ES-I3 (cell line): ENCODE results near the gene ZNF524.

ENCODE experiments used
- H3K36me3 ChIP-seq: 2 replicates; pipeline ENCODE4 v1.6.1; 2013; ENCODE audit warnings: mild to moderate bottlenecking, low read length, control low read depth, moderate library complexity; ENCODE audit not compliant: insufficient read depth
- H3K4me1 ChIP-seq: 2 replicates; pipeline ENCODE4 v1.6.1; 2013; ENCODE audit warnings: mild to moderate bottlenecking, control low read depth, low read length; ENCODE audit not compliant: insufficient read depth
- H3K9ac ChIP-seq: 2 replicates; pipeline ENCODE4 v1.6.1; 2013; ENCODE audit warnings: low read depth, mild to moderate bottlenecking, low read length, moderate library complexity
- H3K9me3 ChIP-seq: 2 replicates; pipeline ENCODE4 v1.6.1; 2013; ENCODE audit warnings: mild to moderate bottlenecking, low read length, moderate library complexity; ENCODE audit not compliant: control insufficient read depth, insufficient read depth

ZNF524 gene

DNA sequence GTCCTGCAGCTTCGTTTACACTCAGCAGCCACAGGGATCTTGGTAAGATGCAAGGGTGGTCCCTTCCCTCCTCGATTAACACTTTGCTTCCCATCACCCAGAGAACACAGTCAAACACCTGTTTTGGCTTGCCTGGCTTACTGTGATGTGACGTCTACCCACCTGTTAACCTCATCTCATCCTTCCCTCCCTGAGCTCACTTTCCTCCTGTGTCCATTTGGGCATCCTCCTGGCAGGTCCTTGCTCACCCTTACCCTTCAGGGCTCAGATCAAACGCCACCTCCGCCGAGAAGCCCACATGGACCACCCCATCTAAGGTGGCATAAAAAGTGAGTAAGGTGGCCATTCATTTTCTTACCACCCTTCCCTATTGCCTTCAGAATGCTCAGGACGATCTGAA is 10.0 kb upstream of the ZNF524 start:
- H3K4me1 ChIP-seq = peaks cover 13% of the 10 kb centered on the region; the same call in 1 of the 2 replicates
- H3K9me3 ChIP-seq = no peaks in the 10 kb centered on the region
- no peaks in the 10 kb centered on the region for H3K36me3 ChIP-seq
- H3K9ac ChIP-seq = no peak overlapping the region; the same call in 1 of the 2 replicates

GRCh38 chr19:55590617-55591016 is 9.5 kb upstream of the ZNF524 start:
- Histone ChIP-seq H3K9me3 (no peaks in the 10 kb centered on the region), H3K36me3 (no peaks in the 10 kb centered on the region)

DNA sequence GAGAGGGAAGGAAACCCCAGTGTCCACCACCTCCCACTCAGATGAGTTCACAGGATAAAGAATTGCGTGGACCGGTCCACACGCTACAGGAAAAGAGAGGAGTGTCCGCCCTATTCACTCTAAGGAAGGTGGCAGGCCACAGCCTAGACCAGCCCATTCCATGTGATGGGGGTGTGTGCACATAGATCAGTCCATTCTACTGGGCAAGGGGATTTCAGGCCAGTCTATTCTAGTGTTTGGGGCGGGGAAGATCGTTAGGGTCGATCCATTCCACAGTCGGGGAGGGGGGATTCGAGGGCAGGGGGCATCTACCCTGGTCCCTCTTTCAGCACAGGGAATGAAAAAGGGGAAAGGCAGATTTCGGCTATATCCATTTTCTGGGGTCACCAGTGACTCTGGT is 8.5 kb upstream of the ZNF524 start:
- Histone ChIP-seq H3K4me1 (peaks cover 13% of the 10 kb centered on the region; the same call in 1 of the 2 replicates), H3K9me3 (no peaks in the 10 kb centered on the region), H3K9ac (no peak overlapping the region), H3K36me3 (no peaks in the 10 kb centered on the region)

More at GRCh38 chr19:55590617-55591016, 9.5 kb upstream of the ZNF524 start:
- H3K9ac ChIP-seq = no peak overlapping the region
- H3K4me1 ChIP-seq = peaks cover 13% of the 10 kb centered on the region; the same call in 1 of the 2 replicates

DNA sequence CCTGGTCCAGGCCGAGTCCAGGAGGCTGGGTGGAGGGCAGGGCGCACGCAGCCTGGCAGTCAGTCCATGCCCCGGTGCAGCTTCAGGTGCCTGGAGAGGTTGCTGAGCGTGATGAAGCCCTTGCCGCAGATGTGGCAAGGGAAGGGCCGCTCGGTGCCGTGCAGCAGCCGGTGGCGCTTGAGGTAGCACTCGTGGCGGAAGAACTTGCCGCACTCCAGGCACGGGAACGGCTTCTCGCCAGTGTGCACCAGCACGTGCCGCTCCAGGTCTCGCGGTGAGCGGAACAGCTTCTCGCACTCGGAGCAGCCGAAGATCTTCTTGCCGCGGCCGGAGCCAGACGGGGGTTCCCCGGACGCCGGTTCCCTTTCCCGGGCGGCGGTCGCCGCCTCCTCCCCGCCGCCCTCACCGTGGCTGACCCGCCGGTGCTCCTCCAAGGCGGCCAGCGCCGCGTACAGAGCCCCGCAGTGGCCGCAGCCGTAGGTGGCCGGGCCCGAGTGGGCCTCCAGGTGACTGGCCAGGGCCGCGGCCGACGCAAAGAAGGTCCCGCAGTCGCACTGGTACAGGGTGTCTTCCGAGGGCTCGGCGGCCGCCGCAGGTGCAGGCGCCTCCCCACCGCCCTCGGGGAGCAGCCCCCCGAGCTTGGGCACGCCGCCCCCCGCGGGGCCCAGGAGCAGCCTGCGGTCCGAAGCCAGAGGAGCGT is 7.5 kb upstream of the ZNF524 start:
- no peak overlapping the region for H3K9ac ChIP-seq

GRCh38 chr19:55593096-55593772 is 6.9 kb upstream of the ZNF524 start:
- peaks cover 14% of the 10 kb centered on the region; the same call in 1 of the 2 replicates for H3K4me1 ChIP-seq

More for the DNA sequence above, 7.5 kb upstream of the ZNF524 start:
- Histone ChIP-seq H3K9me3 (no peaks in the 10 kb centered on the region), H3K36me3 (no peaks in the 10 kb centered on the region), H3K4me1 (peaks cover 13% of the 10 kb centered on the region; the same call in 1 of the 2 replicates)

DNA sequence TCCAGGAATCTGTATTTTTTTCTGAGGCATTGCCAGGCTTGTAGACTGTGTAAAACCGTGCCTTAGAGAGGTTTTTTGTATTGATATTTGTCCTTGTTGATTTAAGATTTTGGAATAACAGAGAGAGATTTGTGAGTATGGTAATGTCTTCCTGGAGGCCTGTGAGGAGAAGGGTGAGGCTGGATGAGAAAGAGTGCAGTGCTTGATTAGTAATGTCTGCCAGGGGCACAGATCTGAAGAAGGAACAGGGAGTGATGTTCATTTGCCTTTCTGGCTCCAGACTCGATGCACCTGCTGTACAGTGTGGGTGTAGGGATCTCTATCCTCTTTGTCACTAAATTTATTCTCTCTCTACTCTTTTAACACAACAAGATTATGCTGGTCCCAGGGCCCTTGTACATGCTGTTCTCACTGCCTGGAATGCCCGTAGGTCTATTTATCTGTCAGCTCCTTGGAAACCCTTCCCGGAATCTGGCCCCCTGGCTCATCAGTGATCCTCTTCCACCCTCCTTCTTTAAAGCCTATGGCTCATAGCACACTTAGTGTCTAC is 5.0 kb upstream of the ZNF524 start:
- Histone ChIP-seq H3K9me3 (no peaks in the 10 kb centered on the region), H3K4me1 (peaks cover 15% of the 10 kb centered on the region; the same call in 1 of the 2 replicates), H3K36me3 (no peaks in the 10 kb centered on the region), H3K9ac (no peak overlapping the region)

More at GRCh38 chr19:55593096-55593772, 6.9 kb upstream of the ZNF524 start:
- H3K36me3 ChIP-seq = no peaks in the 10 kb centered on the region
- no peak overlapping the region for H3K9ac ChIP-seq
- no peaks in the 10 kb centered on the region for H3K9me3 ChIP-seq

DNA sequence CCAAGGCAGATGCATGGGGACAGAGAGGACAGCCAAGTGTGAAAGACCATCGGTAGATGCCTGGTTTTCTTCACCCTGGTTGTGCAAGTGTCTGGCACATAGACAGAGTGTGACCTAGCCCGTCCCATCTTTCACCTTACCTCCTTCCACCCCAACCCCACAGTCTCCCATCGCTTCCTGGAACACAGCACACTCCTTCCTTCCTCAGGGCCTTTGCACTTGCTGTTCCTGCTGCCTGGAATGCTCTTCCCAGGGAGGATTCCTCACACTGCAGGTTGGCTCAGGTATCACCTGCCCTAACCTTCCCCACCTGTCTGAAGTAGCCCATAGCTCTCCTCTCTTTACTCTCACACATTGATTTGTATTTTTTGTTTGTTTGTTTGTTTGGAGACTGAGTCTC is 3.8 kb upstream of the ZNF524 start:
- no peaks in the 10 kb centered on the region for H3K36me3 ChIP-seq
- H3K9me3 ChIP-seq = no peaks in the 10 kb centered on the region
- peaks cover 7% of the 10 kb centered on the region; the same call in 1 of the 2 replicates for H3K4me1 ChIP-seq
- H3K9ac ChIP-seq = no peak overlapping the region

DNA sequence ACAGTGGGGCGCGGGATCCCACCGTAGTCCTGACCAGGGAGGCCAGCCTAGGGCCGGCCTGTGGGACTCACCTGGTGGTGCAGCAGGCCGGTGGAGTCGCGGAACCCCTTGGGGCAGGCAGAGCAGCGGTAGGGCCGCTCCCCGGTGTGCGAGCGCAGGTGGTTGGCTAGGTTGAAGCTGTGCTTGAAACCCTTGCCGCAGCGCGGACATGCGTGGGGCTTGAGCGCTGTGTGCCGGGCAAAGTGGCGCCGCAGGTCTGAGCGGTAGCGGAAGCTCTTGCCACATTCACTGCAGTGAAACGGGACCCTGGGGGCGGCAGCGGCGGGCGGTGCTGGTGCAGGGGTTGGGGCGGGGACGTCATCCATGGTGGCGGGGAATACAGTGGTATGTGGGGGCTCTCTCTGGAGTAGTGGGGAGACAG is 2.6 kb upstream of the ZNF524 start:
- Histone ChIP-seq H3K9me3 (no peaks in the 10 kb centered on the region), H3K36me3 (no peaks in the 10 kb centered on the region), H3K4me1 (0 out of 2 replicates have a peak, but pooled peaks cover 5% of the 10 kb centered on the region), H3K9ac (peak overlapping the region; percentile 56; the same call in 1 of the 2 replicates)

GRCh38 chr19:55598034-55598433 is 2.1 kb upstream of the ZNF524 start:
- H3K9ac ChIP-seq = peak overlapping the region; percentile 56; the same call in 1 of the 2 replicates
- H3K9me3 ChIP-seq = no peaks in the 10 kb centered on the region
- 0 out of 2 replicates have a peak, but pooled peaks cover 5% of the 10 kb centered on the region for H3K4me1 ChIP-seq
- no peaks in the 10 kb centered on the region for H3K36me3 ChIP-seq

DNA sequence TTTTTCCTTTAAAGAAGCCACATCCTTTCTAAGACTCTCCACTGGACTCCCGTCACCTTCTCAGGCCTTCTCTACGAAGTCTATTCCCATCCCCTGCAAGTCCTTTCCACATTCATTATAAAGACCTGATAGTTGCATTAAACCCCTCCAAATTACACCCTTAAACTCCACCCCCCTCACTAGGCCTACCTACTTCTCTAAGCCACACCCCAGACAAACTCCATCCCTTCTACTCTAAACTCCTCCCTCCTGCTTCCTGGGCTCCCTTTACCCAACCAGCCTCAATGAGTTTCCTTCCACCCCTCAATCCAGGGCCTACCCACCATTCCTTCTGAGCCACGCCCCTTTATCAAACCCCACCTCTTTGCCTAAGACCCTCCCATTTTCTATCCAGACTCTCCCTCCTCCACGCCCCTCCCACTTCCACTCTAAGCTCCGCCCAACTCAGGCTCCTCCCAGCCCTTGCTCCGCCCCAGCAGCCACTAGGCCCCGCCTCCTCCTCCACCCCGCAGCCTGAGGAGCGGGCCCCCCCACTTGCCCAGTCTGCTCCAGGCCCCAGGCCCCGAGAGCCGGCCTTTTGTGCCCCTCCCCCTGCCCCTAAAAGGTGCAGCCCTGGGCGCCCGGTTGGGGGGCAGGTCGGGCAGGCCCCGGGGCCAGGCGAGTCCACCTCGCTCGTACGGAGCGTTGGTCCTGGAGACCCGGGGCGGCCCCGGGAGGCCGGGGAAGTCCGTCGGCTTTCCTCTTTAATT is 1.2 kb upstream of the ZNF524 start:
- Histone ChIP-seq H3K9me3 (no peaks in the 10 kb centered on the region), H3K36me3 (no peaks in the 10 kb centered on the region), H3K9ac (peak overlapping the region; percentile 66), H3K4me1 (0 out of 2 replicates have a peak, but pooled peaks cover 5% of the 10 kb centered on the region)

- Histone ChIP-seq H3K36me3 (no peaks in the 10 kb centered on the region), H3K9ac (peak within 1 kb of the TSS; percentile 66), H3K9me3 (no peaks in the 10 kb centered on the region), H3K4me1 (0 out of 2 replicates have a peak, but pooled peaks cover 5% of the 10 kb centered on the region)
These were observed 633 bp upstream of the ZNF524 start, which contains the start of gene FIZ1 for GRCh38 chr19:55599468-55599841. FIZ1 (minus strand) TSS chr19:55599517; CDS start chr19:55597865, 1,652 bp downstream.

GRCh38 chr19:55600662-55601028 is 557 bp downstream of the ZNF524 start:
- Histone ChIP-seq H3K36me3 (no peaks in the 10 kb centered on the region), H3K4me1 (0 out of 2 replicates have a peak, but pooled peaks cover 5% of the 10 kb centered on the region), H3K9me3 (no peaks in the 10 kb centered on the region), H3K9ac (peak overlapping the region; percentile 63)

DNA sequence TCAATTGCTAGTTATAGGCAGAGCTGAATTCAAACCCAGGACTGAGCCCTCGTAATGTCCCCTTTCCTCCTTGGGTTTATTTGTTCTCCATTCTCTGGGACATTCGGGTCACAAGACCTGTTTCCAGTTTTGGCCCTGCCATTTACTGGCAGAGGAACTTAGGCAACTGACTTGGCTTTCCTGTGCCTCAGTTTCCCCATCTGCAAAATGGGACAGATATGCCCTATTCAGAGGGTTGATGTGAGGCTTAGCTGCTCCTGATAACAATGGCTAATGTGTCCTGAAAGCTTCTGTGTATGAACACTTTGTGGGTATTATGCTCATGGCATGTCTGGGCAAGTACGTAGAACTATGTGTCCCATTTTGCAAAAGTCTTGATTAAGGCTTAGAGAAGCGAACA is 996 bp downstream of the ZNF524 start:
- 0 out of 2 replicates have a peak, but pooled peaks cover 5% of the 10 kb centered on the region for H3K4me1 ChIP-seq
- peak overlapping the region; percentile 63 for H3K9ac ChIP-seq
- H3K36me3 ChIP-seq = no peaks in the 10 kb centered on the region
- H3K9me3 ChIP-seq = no peaks in the 10 kb centered on the region
